ENCODE results near the gene INO80.
"Not testable (repeated sequence)": the region's sequence is repeated elsewhere in the genome, so short reads cannot be mapped to it uniquely, and the experiment has no call there.

Gene INO80

GRCh38 chr15:41133454-41133853 is 17.4 kb upstream of the INO80 start:
- H3K27me3 ChIP-seq (ENCODE audit: insufficient read depth, low read depth, severe bottlenecking), result no peaks in the 10 kb centered on the region
- H3K36me3 ChIP-seq, result no peaks in the 10 kb centered on the region
- peaks cover 4% of the 10 kb centered on the region for H3K9me3 ChIP-seq (ENCODE audit: severe bottlenecking)
- no peak overlapping the region for H3K4me3 ChIP-seq (ENCODE audit: low read depth, low read length)
- TF ChIP-seq CTCF (IDR thresholded peaks at IDR 0.05; ENCODE audit: low read depth, low read length), result no peak
- no peak for DNase-seq
- no peak overlapping the region for H3K27ac ChIP-seq

GRCh38 chr15:41132094-41132493 is 16.0 kb upstream of the INO80 start:
- not testable (repeated sequence) for H3K9me3 ChIP-seq (ENCODE audit: severe bottlenecking); H3K36me3 ChIP-seq; H3K27ac ChIP-seq; DNase-seq; H3K4me3 ChIP-seq (ENCODE audit: low read depth, low read length); H3K27me3 ChIP-seq (ENCODE audit: insufficient read depth, low read depth, severe bottlenecking)

GRCh38 chr15:41128174-41128902 is 12.3 kb upstream of the INO80 start:
- Histone ChIP-seq H3K9me3 (ENCODE audit: severe bottlenecking) (peaks cover 4% of the 10 kb centered on the region), H3K4me3 (ENCODE audit: low read depth, low read length) (no peak overlapping the region), H3K27ac (no peak overlapping the region), H3K27me3 (ENCODE audit: insufficient read depth, low read depth, severe bottlenecking) (no peaks in the 10 kb centered on the region), H3K36me3 (no peaks in the 10 kb centered on the region)
- no peak for DNase-seq
- no peak for TF ChIP-seq CTCF (IDR thresholded peaks at IDR 0.05; ENCODE audit: low read depth, low read length)

GRCh38 chr15:41125931-41126642 is 10.0 kb upstream of the INO80 start:
- Histone ChIP-seq H3K27me3 (ENCODE audit: insufficient read depth, low read depth, severe bottlenecking) (no peaks in the 10 kb centered on the region), H3K27ac (no peak overlapping the region), H3K4me3 (ENCODE audit: low read depth, low read length) (no peak overlapping the region), H3K9me3 (ENCODE audit: severe bottlenecking) (peaks cover 4% of the 10 kb centered on the region), H3K36me3 (no peaks in the 10 kb centered on the region)
- TF ChIP-seq CTCF (IDR thresholded peaks at IDR 0.05; ENCODE audit: low read depth, low read length), result no peak
- no peak for DNase-seq

GRCh38 chr15:41125063-41125669 is 9.1 kb upstream of the INO80 start:
- TF ChIP-seq CTCF (IDR thresholded peaks at IDR 0.05; ENCODE audit: low read depth, low read length), result no peak
- Histone ChIP-seq H3K4me3 (ENCODE audit: low read depth, low read length) (no peak overlapping the region), H3K27ac (no peak overlapping the region), H3K27me3 (ENCODE audit: insufficient read depth, low read depth, severe bottlenecking) (no peaks in the 10 kb centered on the region), H3K9me3 (ENCODE audit: severe bottlenecking) (no peaks in the 10 kb centered on the region), H3K36me3 (no peaks in the 10 kb centered on the region)
- DNase-seq, result no peak

GRCh38 chr15:41124058-41124457 is 8.0 kb upstream of the INO80 start:
- Histone ChIP-seq H3K9me3 (ENCODE audit: severe bottlenecking) (no peaks in the 10 kb centered on the region), H3K27ac (no peak overlapping the region), H3K4me3 (ENCODE audit: low read depth, low read length) (no peak overlapping the region), H3K36me3 (no peaks in the 10 kb centered on the region), H3K27me3 (ENCODE audit: insufficient read depth, low read depth, severe bottlenecking) (no peaks in the 10 kb centered on the region)
- DNase-seq, result no peak
- TF ChIP-seq CTCF (IDR thresholded peaks at IDR 0.05; ENCODE audit: low read depth, low read length), result no peak
